DND-41 (cell line): ENCODE measurements around the gene GADD45B.
"Not testable (repeated sequence)": the region's sequence is repeated elsewhere in the genome, so short reads cannot be mapped to it uniquely, and the experiment has no call there.

Experiments
- ATAC-seq: fragments of 200-7000 bp; cut with Tn5 transposase; 3 replicates; pipeline ENCODE4 v1.9.1; 2021; ENCODE audit warnings: low read depth; ENCODE audit not compliant: insufficient read depth
- DNase-seq: peaks from one replicate; pipeline ENCODE4 v3.0.0-alpha.2; 2020
- H2AFZ ChIP-seq: 2 replicates; pipeline ENCODE4 v1.6.0; 2012; ENCODE audit warnings: low read depth, low read length
- H3K27ac ChIP-seq: 2 replicates; pipeline ENCODE4 v1.5.1; 2012; ENCODE audit warnings: low read length, inconsistent platforms
- H3K27me3 ChIP-seq: fragments of 200-600 bp; sonication (generic); 2 replicates; pipeline ENCODE4 v1.6.0; 2012; ENCODE audit warnings: low read length, mild to moderate bottlenecking, inconsistent platforms; ENCODE audit not compliant: insufficient read depth, poor library complexity
- H3K36me3 ChIP-seq: 2 replicates; pipeline ENCODE4 v1.5.1; 2012; ENCODE audit warnings: low read length, inconsistent platforms; ENCODE audit not compliant: insufficient read depth
- H3K4me1 ChIP-seq: 2 replicates; pipeline ENCODE4 v1.5.1; 2012; ENCODE audit warnings: mild to moderate bottlenecking, low read length; ENCODE audit not compliant: insufficient read depth
- H3K4me2 ChIP-seq: 2 replicates; pipeline ENCODE4 v1.6.0; 2012; ENCODE audit warnings: mild to moderate bottlenecking, moderate library complexity, low read length, inconsistent platforms; ENCODE audit not compliant: insufficient read depth
- H3K4me3 ChIP-seq, 2 experiments: fragments of 200-600 bp in 1 of 2; shearing (Covaris generic) in 1 of 2; 2 replicates each; pipeline ENCODE4 v1.5.1; 2012 to 2016; ENCODE audit warnings: inconsistent platforms in 2 of 2, low read length in 2 of 2, mild to moderate bottlenecking in 2 of 2, low read depth in 1 of 2, moderate library complexity in 1 of 2
- H3K79me2 ChIP-seq: 2 replicates; pipeline ENCODE4 v1.6.0; 2012; ENCODE audit warnings: low read length, inconsistent platforms; ENCODE audit not compliant: insufficient read depth
- H3K9ac ChIP-seq: 2 replicates; pipeline ENCODE4 v1.6.0; 2012; ENCODE audit warnings: low read depth, mild to moderate bottlenecking, inconsistent platforms, low read length, moderate library complexity
- H3K9me3 ChIP-seq: 2 replicates; pipeline ENCODE4 v1.5.1; 2012; ENCODE audit warnings: low read length, moderate library complexity, mild to moderate bottlenecking, inconsistent platforms; ENCODE audit not compliant: insufficient read depth, severe bottlenecking
- H4K20me1 ChIP-seq: 2 replicates; pipeline ENCODE4 v1.6.0; 2012; ENCODE audit warnings: low read length; ENCODE audit not compliant: insufficient read depth
- CTCF ChIP-seq: IDR thresholded peaks from 2 replicates; pipeline ENCODE4 v1.5.1; 2012; ENCODE audit warnings: borderline replicate concordance, low read length, moderate library complexity, mild to moderate bottlenecking; ENCODE audit not compliant: poor library complexity, severe bottlenecking; ENCODE audit errors: extremely low read depth
- EZH2 ChIP-seq: IDR thresholded peaks from 3 replicates; pipeline ENCODE4 v1.6.1; 2012; ENCODE audit warnings: borderline replicate concordance, low read depth, mild to moderate bottlenecking, moderate library complexity, low read length, inconsistent platforms; ENCODE audit not compliant: severe bottlenecking

GADD45B gene

GRCh38 chr19:2497186-2497585, 21.3 kb downstream of the GADD45B start:
- ATAC-seq (no peak), DNase-seq (no peak)
- Histone ChIP-seq H3K27me3 (no peaks in the 10 kb centered on the region), H4K20me1 (no peaks in the 10 kb centered on the region), H2AFZ (no peak overlapping the region), H3K4me1 (no peaks in the 10 kb centered on the region), H3K27ac (no peak overlapping the region), H3K79me2 (no peaks in the 10 kb centered on the region), H3K9ac (no peak overlapping the region), H3K9me3 (no peaks in the 10 kb centered on the region), H3K36me3 (no peaks in the 10 kb centered on the region), H3K4me3 (no peak overlapping the region), H3K4me2 (no peak overlapping the region)
- TF ChIP-seq CTCF: no peak
- no peak for TF ChIP-seq EZH2

GRCh38 chr19:2500156-2500555, 24.2 kb downstream of the GADD45B start:
- H2AFZ ChIP-seq: no peak overlapping the region
- no peaks in the 10 kb centered on the region for H4K20me1 ChIP-seq
- H3K9me3 ChIP-seq: no peaks in the 10 kb centered on the region
- no peak overlapping the region for H3K4me3 ChIP-seq
- no peak overlapping the region for H3K4me2 ChIP-seq
- TF ChIP-seq CTCF (no peak), EZH2 (no peak)
- H3K79me2 ChIP-seq: no peaks in the 10 kb centered on the region
- H3K36me3 ChIP-seq: no peaks in the 10 kb centered on the region
- H3K9ac ChIP-seq: no peak overlapping the region
- H3K27me3 ChIP-seq: no peaks in the 10 kb centered on the region
- DNase-seq (no peak), ATAC-seq (no peak)
- H3K4me1 ChIP-seq: no peaks in the 10 kb centered on the region
- no peak overlapping the region for H3K27ac ChIP-seq

GRCh38 chr19:2500841-2501261, 24.9 kb downstream of the GADD45B start:
- H3K36me3 ChIP-seq: no peaks in the 10 kb centered on the region
- H4K20me1 ChIP-seq: no peaks in the 10 kb centered on the region
- H2AFZ ChIP-seq: no peak overlapping the region
- no peak overlapping the region for H3K27ac ChIP-seq
- no peaks in the 10 kb centered on the region for H3K27me3 ChIP-seq
- DNase-seq: no peak
- H3K4me3 ChIP-seq: no peak overlapping the region
- no peaks in the 10 kb centered on the region for H3K9me3 ChIP-seq
- no peak for ATAC-seq
- no peak overlapping the region for H3K9ac ChIP-seq
- TF ChIP-seq EZH2 (no peak), CTCF (no peak)
- H3K4me2 ChIP-seq: no peak overlapping the region
- no peaks in the 10 kb centered on the region for H3K79me2 ChIP-seq
- H3K4me1 ChIP-seq: no peaks in the 10 kb centered on the region

GRCh38 chr19:2503521-2504109, 27.7 kb downstream of the GADD45B start:
- no peak for ATAC-seq
- Histone ChIP-seq H3K27me3 (no peaks in the 10 kb centered on the region), H2AFZ (no peak overlapping the region), H3K4me3 (no peak overlapping the region), H3K4me1 (peaks cover 4% of the 10 kb centered on the region), H3K4me2 (no peak overlapping the region), H3K79me2 (no peaks in the 10 kb centered on the region), H3K36me3 (no peaks in the 10 kb centered on the region), H4K20me1 (no peaks in the 10 kb centered on the region), H3K9ac (no peak overlapping the region), H3K9me3 (no peaks in the 10 kb centered on the region), H3K27ac (no peak overlapping the region)
- no peak for DNase-seq
- TF ChIP-seq CTCF (no peak), EZH2 (no peak)

- H3K4me2 ChIP-seq, DNase-seq, H2AFZ ChIP-seq, H3K27me3 ChIP-seq, H3K4me1 ChIP-seq, H4K20me1 ChIP-seq, H3K9ac ChIP-seq, H3K79me2 ChIP-seq, H3K4me3 ChIP-seq, H3K27ac ChIP-seq, ATAC-seq, H3K9me3 ChIP-seq, H3K36me3 ChIP-seq: not testable (repeated sequence)
Measured at GRCh38 chr19:2506656-2507055, 30.7 kb downstream of the GADD45B start.
